ENCODE results near the gene PRKD1.

Gene PRKD1

GRCh38 chr14:29836395-29836794 lies 91.3 kb downstream of the PRKD1 start:
- DNase-seq (ENCODE audit: low read depth): no peak

- no peak for DNase-seq (ENCODE audit: low read depth)
These were observed 95.6 kb downstream of the PRKD1 start for GRCh38 chr14:29832042-29832441.

- DNase-seq (ENCODE audit: low read depth): no peak
These were observed 97.8 kb downstream of the PRKD1 start for GRCh38 chr14:29829851-29830250.

GRCh38 chr14:29823816-29824215 lies 103.8 kb downstream of the PRKD1 start:
- no peak for DNase-seq (ENCODE audit: low read depth)

GRCh38 chr14:29822430-29822709 lies 105.3 kb downstream of the PRKD1 start:
- no peak for DNase-seq (ENCODE audit: low read depth)

- no peak for DNase-seq (ENCODE audit: low read depth)
These were observed 105.8 kb downstream of the PRKD1 start for GRCh38 chr14:29821661-29822429.

- no peak for DNase-seq (ENCODE audit: low read depth)
These were observed 106.4 kb downstream of the PRKD1 start for GRCh38 chr14:29821242-29821641.

GRCh38 chr14:29820785-29821184 lies 106.9 kb downstream of the PRKD1 start:
- DNase-seq (ENCODE audit: low read depth): no peak

GRCh38 chr14:29817767-29818405 lies 109.8 kb downstream of the PRKD1 start:
- no peak for DNase-seq (ENCODE audit: low read depth)

- DNase-seq (ENCODE audit: low read depth): no peak
These were observed 112.5 kb downstream of the PRKD1 start for GRCh38 chr14:29815016-29815674.

- DNase-seq (ENCODE audit: low read depth): no peak
These were observed 113.3 kb downstream of the PRKD1 start for GRCh38 chr14:29814156-29815015.

- no peak for DNase-seq (ENCODE audit: low read depth)
These were observed 117.0 kb downstream of the PRKD1 start for GRCh38 chr14:29810682-29811081.

- DNase-seq (ENCODE audit: low read depth): no peak
These were observed 117.6 kb downstream of the PRKD1 start for GRCh38 chr14:29810064-29810463.

GRCh38 chr14:29806124-29806517 lies 121.5 kb downstream of the PRKD1 start:
- DNase-seq (ENCODE audit: low read depth): no peak

- DNase-seq (ENCODE audit: low read depth): peak; percentile 57
These were observed 122.1 kb downstream of the PRKD1 start for GRCh38 chr14:29805415-29806123.

GRCh38 chr14:29804481-29805266 lies 123.0 kb downstream of the PRKD1 start:
- no peak for DNase-seq (ENCODE audit: low read depth)

GRCh38 chr14:29803045-29803444 lies 124.6 kb downstream of the PRKD1 start:
- no peak for DNase-seq (ENCODE audit: low read depth)

- DNase-seq (ENCODE audit: low read depth): no peak
These were observed 125.4 kb downstream of the PRKD1 start for GRCh38 chr14:29802211-29802610.

- DNase-seq (ENCODE audit: low read depth): no peak
These were observed 126.7 kb downstream of the PRKD1 start for GRCh38 chr14:29800961-29801360.

GRCh38 chr14:29799464-29800095 lies 128.1 kb downstream of the PRKD1 start:
- DNase-seq (ENCODE audit: low read depth): no peak

GRCh38 chr14:29798811-29799210 lies 128.8 kb downstream of the PRKD1 start:
- no peak for DNase-seq (ENCODE audit: low read depth)

Data from HS-27A (cell line).